Measurements from ENCODE around the gene HSPA1L.
"Not testable (repeated sequence)": the region's sequence is repeated elsewhere in the genome, so short reads cannot be mapped to it uniquely, and the experiment has no call there.

HSPA1L gene

DNA sequence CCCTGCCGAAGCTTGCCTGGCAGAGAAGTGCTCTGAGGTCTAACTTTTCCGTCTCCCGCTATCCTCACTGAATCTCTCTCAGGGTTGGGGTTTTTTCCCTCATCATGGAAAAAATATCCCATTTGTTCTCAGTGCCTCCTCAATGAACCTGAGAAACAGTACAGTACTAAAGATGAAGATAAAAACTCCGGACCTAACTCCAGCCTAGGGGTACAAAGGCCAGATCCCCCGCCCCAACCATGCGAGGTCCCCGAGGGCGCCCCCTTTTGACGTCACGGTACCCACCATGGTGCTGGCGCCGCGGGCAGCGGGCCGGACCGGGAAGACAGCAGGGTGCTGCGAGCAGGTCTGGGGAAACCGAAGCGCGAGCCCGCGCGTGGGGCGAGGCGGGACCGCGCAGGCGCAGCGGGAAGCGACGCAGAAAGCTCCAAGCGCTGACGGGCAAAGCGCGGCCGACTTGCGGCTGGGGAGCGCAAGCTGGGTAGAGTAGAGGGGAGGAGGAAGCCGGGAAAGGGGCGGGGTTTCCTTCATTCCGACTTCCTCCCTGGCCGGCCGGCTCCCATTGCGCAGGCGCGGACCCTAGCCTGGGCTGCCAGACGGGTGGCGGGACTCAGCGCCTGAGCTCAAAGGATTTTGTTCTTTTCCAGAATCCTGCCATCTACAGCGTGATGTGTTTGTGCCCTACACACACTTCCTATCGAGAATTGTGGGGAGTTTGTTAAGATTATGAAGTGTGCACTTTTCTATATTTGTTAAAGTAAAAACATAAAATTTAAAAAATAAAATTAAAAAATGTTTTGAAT lies 8.4 kb downstream of the HSPA1L start, which contains the start of gene LSM2:
LSM2 (minus strand) TSS at position 497 of the 803 bp plus-strand sequence; CDS start at position 288, 209 bp downstream.
- TF ChIP-seq, protein P1, sequence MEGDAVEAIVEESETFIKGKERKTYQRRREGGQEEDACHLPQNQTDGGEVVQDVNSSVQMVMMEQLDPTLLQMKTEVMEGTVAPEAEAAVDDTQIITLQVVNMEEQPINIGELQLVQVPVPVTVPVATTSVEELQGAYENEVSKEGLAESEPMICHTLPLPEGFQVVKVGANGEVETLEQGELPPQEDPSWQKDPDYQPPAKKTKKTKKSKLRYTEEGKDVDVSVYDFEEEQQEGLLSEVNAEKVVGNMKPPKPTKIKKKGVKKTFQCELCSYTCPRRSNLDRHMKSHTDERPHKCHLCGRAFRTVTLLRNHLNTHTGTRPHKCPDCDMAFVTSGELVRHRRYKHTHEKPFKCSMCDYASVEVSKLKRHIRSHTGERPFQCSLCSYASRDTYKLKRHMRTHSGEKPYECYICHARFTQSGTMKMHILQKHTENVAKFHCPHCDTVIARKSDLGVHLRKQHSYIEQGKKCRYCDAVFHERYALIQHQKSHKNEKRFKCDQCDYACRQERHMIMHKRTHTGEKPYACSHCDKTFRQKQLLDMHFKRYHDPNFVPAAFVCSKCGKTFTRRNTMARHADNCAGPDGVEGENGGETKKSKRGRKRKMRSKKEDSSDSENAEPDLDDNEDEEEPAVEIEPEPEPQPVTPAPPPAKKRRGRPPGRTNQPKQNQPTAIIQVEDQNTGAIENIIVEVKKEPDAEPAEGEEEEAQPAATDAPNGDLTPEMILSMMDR (IDR thresholded peaks at IDR 0.05; ENCODE audit: insufficient read depth, low read length, poor library complexity, severe bottlenecking) = peak; percentile 50
- TF ChIP-seq EZH2phosphoT487 (conservative IDR thresholded peaks at IDR 0.05; ENCODE audit: low read length) = no peak
- H3K9me3 ChIP-seq (ENCODE audit: insufficient read depth, low read length) = no peaks in the 10 kb centered on the region
- peak within 1 kb of the TSS; percentile 79 for H3K4me3 ChIP-seq (ENCODE audit: insufficient read depth, low read length, poor library complexity, severe bottlenecking)
- peaks cover 14% of the 10 kb centered on the region for H3F3A ChIP-seq (ENCODE audit: insufficient read depth)
- H3K79me2 ChIP-seq (ENCODE audit: insufficient read depth, low read length) = peaks cover 32% of the 10 kb centered on the region
- peak within 1 kb of the TSS; percentile 74 for H2AFZ ChIP-seq (ENCODE audit: low read depth, low read length, severe bottlenecking)
- H3K27ac ChIP-seq (ENCODE audit: low read depth, low read length) = peak within 1 kb of the TSS; percentile 69
- 0 out of 2 replicates have a peak, but pooled peaks cover 3% of the 10 kb centered on the region for H3K36me3 ChIP-seq (ENCODE audit: low read length)
- H3K4me2 ChIP-seq (ENCODE audit: low read depth, low read length, poor library complexity, severe bottlenecking) = peak within 1 kb of the TSS; percentile 80
- H3K9ac ChIP-seq (ENCODE audit: low read length) = peak within 1 kb of the TSS; percentile 82
- H3K9me2 ChIP-seq (replicated peaks; ENCODE audit: insufficient read depth, low read length) = no peaks in the 10 kb centered on the region
- H4K20me1 ChIP-seq (ENCODE audit: low read depth, low read length) = no peaks in the 10 kb centered on the region
- H3K27me3 ChIP-seq (ENCODE audit: low read length) = no peaks in the 10 kb centered on the region

DNA sequence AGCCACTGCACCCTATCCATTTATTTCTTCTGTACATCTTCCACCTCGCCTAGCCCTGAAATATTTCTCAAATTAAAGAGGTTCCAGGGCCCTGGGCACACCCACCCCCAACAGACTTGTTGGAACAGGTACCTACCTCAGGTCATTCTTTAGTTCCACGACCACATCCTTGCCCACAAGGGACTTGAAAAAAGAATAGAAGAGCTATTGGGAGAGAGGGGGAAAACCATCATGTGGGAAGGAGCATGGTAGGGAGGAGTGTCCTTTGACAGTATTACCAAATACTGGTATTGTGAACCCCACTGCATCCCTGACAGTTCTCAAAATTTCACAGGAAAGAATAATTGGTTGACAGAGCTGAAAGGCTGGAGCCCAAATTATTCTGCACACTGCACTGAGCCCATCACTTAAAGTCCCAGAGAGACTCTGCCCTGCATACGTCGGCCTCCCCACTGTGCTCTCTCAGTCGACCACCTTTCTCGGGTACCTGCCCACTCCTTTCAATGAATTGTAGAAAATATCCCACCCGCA lies 9.1 kb downstream of the HSPA1L start:
- no peak for TF ChIP-seq EZH2phosphoT487 (conservative IDR thresholded peaks at IDR 0.05; ENCODE audit: low read length)
- TF ChIP-seq, protein P1 (IDR thresholded peaks at IDR 0.05; ENCODE audit: insufficient read depth, low read length, poor library complexity, severe bottlenecking) = no peak
- Histone ChIP-seq H3K27ac (ENCODE audit: low read depth, low read length) (peak overlapping the region; percentile 69), H2AFZ (ENCODE audit: low read depth, low read length, severe bottlenecking) (peak overlapping the region; percentile 74), H3K4me2 (ENCODE audit: low read depth, low read length, poor library complexity, severe bottlenecking) (peak overlapping the region; percentile 80), H3K9me3 (ENCODE audit: insufficient read depth, low read length) (no peaks in the 10 kb centered on the region), H3K36me3 (ENCODE audit: low read length) (0 out of 2 replicates have a peak, but pooled peaks cover 3% of the 10 kb centered on the region), H3K79me2 (ENCODE audit: insufficient read depth, low read length) (peaks cover 38% of the 10 kb centered on the region), H3F3A (ENCODE audit: insufficient read depth) (peaks cover 14% of the 10 kb centered on the region), H3K9ac (ENCODE audit: low read length) (peak overlapping the region; percentile 82), H3K27me3 (ENCODE audit: low read length) (no peaks in the 10 kb centered on the region), H3K4me3 (ENCODE audit: insufficient read depth, low read length, poor library complexity, severe bottlenecking) (peak overlapping the region; percentile 79), H3K9me2 (replicated peaks; ENCODE audit: insufficient read depth, low read length) (no peaks in the 10 kb centered on the region), H4K20me1 (ENCODE audit: low read depth, low read length) (no peaks in the 10 kb centered on the region)

DNA sequence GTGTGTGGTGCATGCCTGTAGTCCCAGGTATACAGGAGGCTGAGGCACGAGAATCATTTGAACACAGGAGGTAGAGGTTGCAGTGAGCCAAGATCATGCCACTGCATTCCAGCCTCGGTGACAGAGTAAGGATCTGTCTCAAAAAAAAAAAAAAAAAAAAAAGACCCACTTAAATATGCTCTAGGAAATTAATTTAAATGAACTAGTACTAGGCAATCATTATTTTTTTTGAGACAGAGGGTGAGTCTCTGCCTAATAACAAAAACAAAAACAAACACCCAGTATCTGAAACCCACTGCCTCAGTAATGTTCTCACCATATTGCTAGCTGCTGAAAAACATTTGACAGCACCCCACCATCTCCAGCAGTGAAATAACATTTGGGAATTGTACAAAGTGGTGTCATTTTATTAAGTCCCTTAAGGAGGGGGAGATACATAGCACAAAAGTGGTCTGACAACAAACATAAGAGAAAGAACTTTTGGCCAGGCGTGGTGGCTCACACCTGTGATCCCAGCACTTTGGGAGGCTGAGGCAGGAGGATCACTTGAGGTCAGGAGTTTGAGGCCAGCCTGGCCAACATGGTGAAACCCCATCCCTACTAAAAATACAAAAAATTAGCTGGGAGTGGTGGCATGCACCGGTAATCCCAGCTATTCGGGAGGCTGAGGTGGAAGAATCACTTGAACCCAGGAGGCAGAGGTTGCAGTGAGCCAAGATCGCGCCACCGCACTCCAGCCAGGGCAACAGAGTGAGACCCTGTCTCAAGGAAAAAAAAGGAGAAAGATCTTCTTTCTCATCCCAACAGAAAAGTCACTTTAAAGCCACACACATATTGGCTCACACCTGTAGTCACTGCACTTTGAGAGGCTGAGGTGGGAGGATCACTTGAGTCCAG lies 13.8 kb downstream of the HSPA1L start:
- not testable (repeated sequence) for H3K9me2 ChIP-seq (replicated peaks; ENCODE audit: insufficient read depth, low read length); H3K27ac ChIP-seq (ENCODE audit: low read depth, low read length); H3K9me3 ChIP-seq (ENCODE audit: insufficient read depth, low read length); H2AFZ ChIP-seq (ENCODE audit: low read depth, low read length, severe bottlenecking); H3K36me3 ChIP-seq (ENCODE audit: low read length); H4K20me1 ChIP-seq (ENCODE audit: low read depth, low read length); H3K27me3 ChIP-seq (ENCODE audit: low read length); H3K4me2 ChIP-seq (ENCODE audit: low read depth, low read length, poor library complexity, severe bottlenecking); H3K9ac ChIP-seq (ENCODE audit: low read length); H3K4me3 ChIP-seq (ENCODE audit: insufficient read depth, low read length, poor library complexity, severe bottlenecking)
- Histone ChIP-seq H3K79me2 (ENCODE audit: insufficient read depth, low read length) (peaks cover 39% of the 10 kb centered on the region), H3F3A (ENCODE audit: insufficient read depth) (peaks cover 28% of the 10 kb centered on the region)
